HEK293 (cell line): ENCODE results near the gene SESN2.
A peak's percentile ranks its signal among the peaks of the same experiment; 100 is the strongest.

Experiments used
- BCL11A ChIP-seq: fragments of 450-650 bp; formaldehyde crosslinking; IDR thresholded peaks from 2 replicates; pipeline ENCODE4 v1.5.1; 2016; ENCODE audit warnings: low read depth, missing biosample characterization, missing genetic modification characterization
- CTCF ChIP-seq: fragments of 450-650 bp; formaldehyde crosslinking; IDR thresholded peaks from 2 replicates; pipeline ENCODE4 v1.5.1; 2016; ENCODE audit warnings: missing biosample characterization, missing genetic modification characterization
- GLI4 ChIP-seq: fragments of 450-650 bp; formaldehyde crosslinking; IDR thresholded peaks from 2 replicates; pipeline ENCODE4 v1.5.1; 2016; ENCODE audit warnings: missing biosample characterization, missing genetic modification characterization
- MZF1 ChIP-seq: fragments of 450-650 bp; formaldehyde crosslinking; IDR thresholded peaks from 2 replicates; pipeline ENCODE4 v1.5.1; 2017; ENCODE audit warnings: missing biosample characterization, missing genetic modification characterization, borderline replicate concordance
- OVOL3 ChIP-seq: fragments of 450-650 bp; formaldehyde crosslinking; IDR thresholded peaks from 2 replicates; pipeline ENCODE4 v1.5.1; 2016; ENCODE audit warnings: missing biosample characterization, missing genetic modification characterization
- PRDM6 ChIP-seq: fragments of 450-650 bp; formaldehyde crosslinking; IDR thresholded peaks from 2 replicates; pipeline ENCODE4 v1.5.1; 2017; ENCODE audit warnings: missing biosample characterization, missing genetic modification characterization
- RBAK ChIP-seq: fragments of 450-650 bp; formaldehyde crosslinking; IDR thresholded peaks from 2 replicates; pipeline ENCODE4 v1.5.1; 2016; ENCODE audit warnings: missing biosample characterization, missing genetic modification characterization
- SP2 ChIP-seq: fragments of 450-650 bp; formaldehyde crosslinking; IDR thresholded peaks from 2 replicates; pipeline ENCODE4 v1.5.1; 2016; ENCODE audit warnings: missing biosample characterization, missing genetic modification characterization
- ZBTB20 ChIP-seq: fragments of 450-650 bp; formaldehyde crosslinking; IDR thresholded peaks from 2 replicates; pipeline ENCODE4 v1.5.1; 2016; ENCODE audit warnings: missing biosample characterization, missing genetic modification characterization
- ZBTB48 ChIP-seq: fragments of 450-650 bp; formaldehyde crosslinking; IDR thresholded peaks from 2 replicates; pipeline ENCODE4 v1.5.1; 2016; ENCODE audit warnings: missing biosample characterization, missing genetic modification characterization
- ZBTB8A ChIP-seq: fragments of 450-650 bp; formaldehyde crosslinking; IDR thresholded peaks from 2 replicates; pipeline ENCODE4 v1.5.1; 2016; ENCODE audit warnings: missing biosample characterization, missing genetic modification characterization
- ZNF184 ChIP-seq: fragments of 450-650 bp; IDR thresholded peaks from 2 replicates; pipeline ENCODE4 v1.5.1; 2018; ENCODE audit warnings: missing biosample characterization, mild to moderate bottlenecking, missing genetic modification characterization
- ZNF202 ChIP-seq: fragments of 450-650 bp; formaldehyde crosslinking; IDR thresholded peaks from 2 replicates; pipeline ENCODE4 v1.5.1; 2016; ENCODE audit warnings: missing biosample characterization, missing genetic modification characterization, borderline replicate concordance
- ZNF239 ChIP-seq: fragments of 450-650 bp; formaldehyde crosslinking; IDR thresholded peaks from 2 replicates; pipeline ENCODE4 v1.5.1; 2016; ENCODE audit warnings: missing biosample characterization, missing genetic modification characterization
- ZNF26 ChIP-seq: fragments of 450-650 bp; formaldehyde crosslinking; IDR thresholded peaks from 2 replicates; pipeline ENCODE4 v1.5.1; 2016; ENCODE audit warnings: missing biosample characterization, missing genetic modification characterization
- ZNF341 ChIP-seq: fragments of 450-650 bp; formaldehyde crosslinking; IDR thresholded peaks from 2 replicates; pipeline ENCODE4; 2016; ENCODE audit warnings: low read depth, missing biosample characterization, missing genetic modification characterization
- ZNF37A ChIP-seq: fragments of 450-650 bp; IDR thresholded peaks from 2 replicates; pipeline ENCODE4 v1.5.1; 2018; ENCODE audit warnings: missing biosample characterization, missing genetic modification characterization
- ZNF391 ChIP-seq: fragments of 450-650 bp; formaldehyde crosslinking; IDR thresholded peaks from 2 replicates; pipeline ENCODE4 v1.5.1; 2016; ENCODE audit warnings: low read depth, missing biosample characterization, missing genetic modification characterization, borderline replicate concordance
- ZNF394 ChIP-seq: fragments of 450-650 bp; formaldehyde crosslinking; IDR thresholded peaks from 2 replicates; pipeline ENCODE4 v1.5.1; 2016; ENCODE audit warnings: missing biosample characterization, missing genetic modification characterization, mild to moderate bottlenecking, moderate library complexity, borderline replicate concordance
- ZNF404 ChIP-seq: fragments of 450-650 bp; formaldehyde crosslinking; IDR thresholded peaks from 2 replicates; pipeline ENCODE4 v1.5.1; 2017; ENCODE audit warnings: missing biosample characterization, missing genetic modification characterization
- ZNF433 ChIP-seq: fragments of 450-650 bp; formaldehyde crosslinking; IDR thresholded peaks from 2 replicates; pipeline ENCODE4 v1.5.1; 2016; ENCODE audit warnings: missing biosample characterization, missing genetic modification characterization, low read depth
- ZNF48 ChIP-seq: fragments of 450-650 bp; formaldehyde crosslinking; IDR thresholded peaks from 2 replicates; pipeline ENCODE4 v1.5.1; 2016; ENCODE audit warnings: missing biosample characterization, missing genetic modification characterization
- ZNF510 ChIP-seq: fragments of 450-650 bp; formaldehyde crosslinking; IDR thresholded peaks from 2 replicates; pipeline ENCODE4 v1.5.1; 2018; ENCODE audit warnings: mild to moderate bottlenecking, missing genetic modification characterization, missing biosample characterization; ENCODE audit not compliant: insufficient replicate concordance
- ZNF544 ChIP-seq: fragments of 450-650 bp; formaldehyde crosslinking; IDR thresholded peaks from 2 replicates; pipeline ENCODE4 v1.5.0; 2017; ENCODE audit warnings: missing biosample characterization, missing genetic modification characterization
- ZNF558 ChIP-seq: fragments of 450-650 bp; formaldehyde crosslinking; IDR thresholded peaks from 2 replicates; pipeline ENCODE4 v1.5.1; 2016; ENCODE audit warnings: missing biosample characterization, missing genetic modification characterization
- ZNF664 ChIP-seq: fragments of 450-650 bp; formaldehyde crosslinking; IDR thresholded peaks from 2 replicates; pipeline ENCODE4 v1.5.1; 2016; ENCODE audit warnings: missing biosample characterization, missing genetic modification characterization
- ZNF704 ChIP-seq: fragments of 450-650 bp; formaldehyde crosslinking; IDR thresholded peaks from 2 replicates; pipeline ENCODE4 v1.5.1; 2016; ENCODE audit warnings: missing biosample characterization, missing genetic modification characterization
- ZNF776 ChIP-seq: fragments of 450-650 bp; formaldehyde crosslinking; IDR thresholded peaks from 2 replicates; pipeline ENCODE4 v1.5.0; 2017; ENCODE audit warnings: missing biosample characterization, missing genetic modification characterization, borderline replicate concordance
- ZSCAN18 ChIP-seq: fragments of 450-650 bp; formaldehyde crosslinking; IDR thresholded peaks from 2 replicates; pipeline ENCODE4 v1.5.1; 2016; ENCODE audit warnings: missing biosample characterization, missing genetic modification characterization
- TF ChIP-seq, protein P1 (sequence below): IDR thresholded peaks from 2 replicates; pipeline ENCODE4 v1.6.1; 2011; ENCODE audit warnings: mild to moderate bottlenecking, low read depth, low read length, borderline replicate concordance
- TF ChIP-seq, protein P2 (sequence below): sonication (generic); formaldehyde crosslinking; IDR thresholded peaks from 2 replicates; pipeline ENCODE4 v1.8.1; 2022; ENCODE audit warnings: mild to moderate bottlenecking, moderate library complexity, missing genetic modification reagents

SESN2 gene

GRCh38 chr1:28258628-28259251, 578 bp upstream of the SESN2 start (continued):
- TF ChIP-seq ZNF704 (tag by site-specific recombination), result no peak
- TF ChIP-seq ZNF394 (tag by site-specific recombination), result no peak
- TF ChIP-seq ZNF26 (tag by site-specific recombination), result no peak
- TF ChIP-seq ZNF404 (tag by site-specific recombination), result no peak
- no peak for TF ChIP-seq MZF1 (tag by site-specific recombination)
- TF ChIP-seq ZBTB8A (tag by site-specific recombination), result no peak
- TF ChIP-seq CTCF (tag by site-specific recombination), result no peak
- TF ChIP-seq ZNF37A (tag by site-specific recombination), result no peak
- no peak for TF ChIP-seq SP2 (tag by site-specific recombination)
- no peak for TF ChIP-seq ZNF48 (tag by site-specific recombination)
- no peak for TF ChIP-seq ZSCAN18 (tag by site-specific recombination)
- no peak for TF ChIP-seq GLI4 (tag by site-specific recombination)
- peak; percentile 58; the same call in 1 of the 2 replicates for TF ChIP-seq ZNF184 (tag by site-specific recombination)
- no peak for TF ChIP-seq ZNF544 (tag by site-specific recombination)
- no peak for TF ChIP-seq ZNF776 (tag by site-specific recombination)
- TF ChIP-seq BCL11A (tag by site-specific recombination), result no peak
- TF ChIP-seq ZNF202 (tag by site-specific recombination), result no peak
- no peak for TF ChIP-seq ZNF664
- TF ChIP-seq, protein P1, sequence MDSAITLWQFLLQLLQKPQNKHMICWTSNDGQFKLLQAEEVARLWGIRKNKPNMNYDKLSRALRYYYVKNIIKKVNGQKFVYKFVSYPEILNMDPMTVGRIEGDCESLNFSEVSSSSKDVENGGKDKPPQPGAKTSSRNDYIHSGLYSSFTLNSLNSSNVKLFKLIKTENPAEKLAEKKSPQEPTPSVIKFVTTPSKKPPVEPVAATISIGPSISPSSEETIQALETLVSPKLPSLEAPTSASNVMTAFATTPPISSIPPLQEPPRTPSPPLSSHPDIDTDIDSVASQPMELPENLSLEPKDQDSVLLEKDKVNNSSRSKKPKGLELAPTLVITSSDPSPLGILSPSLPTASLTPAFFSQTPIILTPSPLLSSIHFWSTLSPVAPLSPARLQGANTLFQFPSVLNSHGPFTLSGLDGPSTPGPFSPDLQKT, result no peak
- TF ChIP-seq ZNF558 (tag by site-specific recombination), result no peak
- TF ChIP-seq ZNF510 (tag by site-specific recombination), result no peak
- no peak for TF ChIP-seq PRDM6
- no peak for TF ChIP-seq OVOL3 (tag by site-specific recombination)
- TF ChIP-seq ZNF341, result no peak
- no peak for TF ChIP-seq ZNF433 (tag by site-specific recombination)
- TF ChIP-seq ZBTB48 (tag by site-specific recombination), result peak; percentile 94
- TF ChIP-seq ZBTB20 (tag by site-specific recombination), result peak; percentile 47; the same call in 1 of the 2 replicates
- TF ChIP-seq ZNF391, result no peak
- no peak for TF ChIP-seq RBAK (tag by site-specific recombination)
- no peak for TF ChIP-seq ZNF239 (tag by site-specific recombination)
- TF ChIP-seq, protein P2, sequence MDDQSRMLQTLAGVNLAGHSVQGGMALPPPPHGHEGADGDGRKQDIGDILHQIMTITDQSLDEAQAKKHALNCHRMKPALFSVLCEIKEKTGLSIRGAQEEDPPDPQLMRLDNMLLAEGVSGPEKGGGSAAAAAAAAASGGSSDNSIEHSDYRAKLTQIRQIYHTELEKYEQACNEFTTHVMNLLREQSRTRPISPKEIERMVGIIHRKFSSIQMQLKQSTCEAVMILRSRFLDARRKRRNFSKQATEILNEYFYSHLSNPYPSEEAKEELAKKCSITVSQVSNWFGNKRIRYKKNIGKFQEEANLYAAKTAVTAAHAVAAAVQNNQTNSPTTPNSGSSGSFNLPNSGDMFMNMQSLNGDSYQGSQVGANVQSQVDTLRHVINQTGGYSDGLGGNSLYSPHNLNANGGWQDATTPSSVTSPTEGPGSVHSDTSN, result no peak
